ENCODE results near the gene BIRC7.

The BIRC7 gene

DNA sequence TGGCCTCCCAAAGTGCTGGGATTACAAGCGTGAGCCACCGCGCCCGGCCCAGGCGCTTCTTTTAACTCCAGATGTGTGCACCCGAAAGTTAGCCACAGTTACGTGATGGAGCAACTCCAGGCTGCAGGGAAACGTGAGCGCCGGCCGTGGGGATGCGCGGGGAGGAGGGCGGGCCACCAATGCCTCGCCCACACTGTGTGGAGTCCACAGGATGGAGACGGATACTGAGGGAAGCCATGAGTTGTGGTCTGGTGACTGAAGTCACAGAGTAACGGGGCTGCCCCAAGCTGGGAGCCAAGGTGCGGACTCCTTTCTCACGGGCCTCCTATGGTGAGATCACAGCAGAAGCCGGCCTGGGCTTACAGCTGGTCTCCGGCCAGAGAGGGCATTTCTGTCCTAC, 43.0 kb upstream of the BIRC7 start:
- Histone ChIP-seq H3K9ac (ENCODE audit: low read length) (no peak overlapping the region), H3K79me1 (ENCODE audit: low read length) (peaks cover 16% of the 10 kb centered on the region), H3K27ac (ENCODE audit: low read depth, low read length) (no peak overlapping the region), H3K36me3 (ENCODE audit: control insufficient read depth, insufficient read depth, low read length) (peaks cover 4% of the 10 kb centered on the region), H3K27me3 (ENCODE audit: insufficient read depth, low read length, poor library complexity) (no peaks in the 10 kb centered on the region), H3K4me3 (ENCODE audit: low read length) (no peak overlapping the region), H3K4ac (ENCODE audit: low read depth, low read length) (no peak overlapping the region), H3K4me2 (ENCODE audit: low read length) (no peak overlapping the region), H2BK120ac (ENCODE audit: low read depth, low read length) (no peak overlapping the region), H3K4me1 (ENCODE audit: control insufficient read depth, low read depth, low read length) (no peaks in the 10 kb centered on the region), H3K23ac (ENCODE audit: low read length) (no peak overlapping the region), H2BK5ac (ENCODE audit: low read length) (no peak overlapping the region), H3K18ac (ENCODE audit: low read length) (no peak overlapping the region), H4K8ac (ENCODE audit: low read depth, low read length) (no peak overlapping the region), H2AK5ac (ENCODE audit: low read length) (no peak overlapping the region), H2BK15ac (replicated peaks; ENCODE audit: low read depth) (no peak overlapping the region), H3K79me2 (ENCODE audit: control insufficient read depth, insufficient read depth, low read length) (peaks cover 10% of the 10 kb centered on the region), H4K5ac (ENCODE audit: low read length) (no peak overlapping the region), H3K56ac (ENCODE audit: low read length) (no peak overlapping the region)
- WGBS (ENCODE audit: extremely low coverage, insufficient coverage, low lambda C conversion rate), result no CpG with 5 or more reads among the region's 21 CpGs
- no peak for DNase-seq

DNA sequence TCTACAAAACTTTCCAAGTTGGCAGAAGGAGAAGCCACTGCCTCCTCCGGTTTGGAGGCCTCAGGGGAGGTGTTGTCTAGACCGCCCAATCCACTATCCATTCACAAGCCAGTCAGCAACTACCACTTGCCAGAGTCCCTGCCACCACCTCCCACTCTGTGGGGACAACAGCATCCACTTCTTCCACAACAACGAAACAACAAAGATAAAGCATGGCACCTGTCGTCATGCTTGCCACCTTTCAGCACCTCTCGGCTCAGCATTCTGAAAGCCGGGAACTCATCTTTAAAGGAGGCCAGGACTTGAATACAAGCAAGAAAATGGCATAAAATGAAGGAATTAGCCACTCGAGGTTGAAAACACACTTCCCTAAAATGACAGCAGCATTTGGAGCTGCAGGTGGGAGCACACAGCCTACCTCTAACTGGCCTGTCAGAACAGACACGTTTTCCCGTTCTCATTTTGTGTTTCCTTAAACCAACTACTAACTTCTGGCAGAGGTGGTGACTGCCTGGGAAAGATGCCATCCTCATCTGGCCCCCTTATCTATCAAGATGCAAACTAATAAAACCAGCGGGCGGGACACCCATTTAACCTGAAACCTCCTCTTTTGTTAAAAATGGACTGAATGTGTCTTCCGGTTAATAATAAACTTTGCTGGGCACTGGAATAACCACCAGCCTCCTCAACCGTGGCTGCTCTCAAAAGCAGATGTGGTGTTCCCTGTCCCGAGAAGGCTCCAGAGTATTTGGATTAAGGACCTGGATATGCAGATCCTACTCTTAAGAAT, 41.5 kb upstream of the BIRC7 start:
- WGBS (ENCODE audit: extremely low coverage, insufficient coverage, low lambda C conversion rate), result no CpG with 5 or more reads among the region's 14 CpGs
- Histone ChIP-seq H3K36me3 (ENCODE audit: control insufficient read depth, insufficient read depth, low read length) (peaks cover 4% of the 10 kb centered on the region), H3K79me2 (ENCODE audit: control insufficient read depth, insufficient read depth, low read length) (peaks cover 23% of the 10 kb centered on the region)

GRCh38 chr20:63194797-63195173, 40.9 kb upstream of the BIRC7 start:
- WGBS (ENCODE audit: extremely low coverage, insufficient coverage, low lambda C conversion rate), result no CpG with 5 or more reads among the region's 4 CpGs
- H3K18ac ChIP-seq (ENCODE audit: low read length), result no peak overlapping the region

More for the DNA sequence above, 41.5 kb upstream of the BIRC7 start:
- Histone ChIP-seq H2BK120ac (ENCODE audit: low read depth, low read length) (no peak overlapping the region), H3K27me3 (ENCODE audit: insufficient read depth, low read length, poor library complexity) (no peaks in the 10 kb centered on the region), H4K8ac (ENCODE audit: low read depth, low read length) (no peak overlapping the region), H3K79me1 (ENCODE audit: low read length) (peaks cover 18% of the 10 kb centered on the region), H3K9ac (ENCODE audit: low read length) (no peak overlapping the region), H3K4me2 (ENCODE audit: low read length) (no peak overlapping the region), H3K18ac (ENCODE audit: low read length) (no peak overlapping the region), H3K27ac (ENCODE audit: low read depth, low read length) (no peak overlapping the region), H2BK15ac (replicated peaks; ENCODE audit: low read depth) (no peak overlapping the region), H2AK5ac (ENCODE audit: low read length) (no peak overlapping the region), H3K56ac (ENCODE audit: low read length) (no peak overlapping the region), H3K4me3 (ENCODE audit: low read length) (no peak overlapping the region), H3K4ac (ENCODE audit: low read depth, low read length) (no peak overlapping the region), H2BK5ac (ENCODE audit: low read length) (no peak overlapping the region), H3K23ac (ENCODE audit: low read length) (no peak overlapping the region), H4K5ac (ENCODE audit: low read length) (no peak overlapping the region), H3K4me1 (ENCODE audit: control insufficient read depth, low read depth, low read length) (no peaks in the 10 kb centered on the region)
- peak; percentile 52 for DNase-seq

DNA sequence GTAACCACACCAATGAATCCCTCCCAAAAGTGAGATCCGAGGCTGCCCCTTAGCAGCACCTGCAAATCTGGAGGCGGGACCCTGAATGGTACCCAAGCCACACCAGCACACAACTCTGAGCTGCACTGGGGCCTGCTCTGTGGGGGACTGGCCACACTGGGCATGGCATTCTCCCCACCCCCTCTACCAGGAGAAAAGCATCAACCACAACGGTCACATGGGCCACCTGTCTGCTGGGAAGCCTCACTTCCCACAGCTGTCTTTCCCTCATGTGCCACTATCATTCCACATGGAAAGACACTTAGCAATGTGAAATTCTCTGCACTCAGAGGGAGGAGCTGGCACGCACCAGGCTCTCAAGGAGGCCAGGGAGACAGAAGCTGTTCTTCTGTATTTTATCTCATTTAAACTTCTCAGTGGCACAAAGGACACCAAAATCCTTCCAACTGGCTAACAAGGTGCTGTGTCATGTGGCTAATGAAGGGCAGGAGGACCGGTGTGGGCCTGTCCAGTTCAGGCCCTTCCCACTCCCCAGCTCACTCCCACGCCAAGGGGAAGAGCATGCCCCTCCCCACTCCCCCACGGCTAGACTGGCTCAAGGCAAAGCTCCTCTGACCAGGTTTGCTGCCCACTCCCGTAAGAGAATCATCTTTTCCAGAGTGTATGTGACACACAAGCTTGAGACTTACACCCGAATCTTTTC, 38.8 kb upstream of the BIRC7 start:
- Histone ChIP-seq H2BK5ac (ENCODE audit: low read length) (no peak overlapping the region), H3K27ac (ENCODE audit: low read depth, low read length) (no peak overlapping the region), H3K4ac (ENCODE audit: low read depth, low read length) (no peak overlapping the region), H3K4me1 (ENCODE audit: control insufficient read depth, low read depth, low read length) (no peaks in the 10 kb centered on the region), H3K27me3 (ENCODE audit: insufficient read depth, low read length, poor library complexity) (no peaks in the 10 kb centered on the region), H3K56ac (ENCODE audit: low read length) (no peak overlapping the region), H2BK15ac (replicated peaks; ENCODE audit: low read depth) (no peak overlapping the region), H3K36me3 (ENCODE audit: control insufficient read depth, insufficient read depth, low read length) (peaks cover 9% of the 10 kb centered on the region), H3K18ac (ENCODE audit: low read length) (no peak overlapping the region), H3K23ac (ENCODE audit: low read length) (no peak overlapping the region), H4K8ac (ENCODE audit: low read depth, low read length) (no peak overlapping the region), H3K79me1 (ENCODE audit: low read length) (peaks cover 18% of the 10 kb centered on the region), H3K4me3 (ENCODE audit: low read length) (no peak overlapping the region), H3K4me2 (ENCODE audit: low read length) (no peak overlapping the region), H3K79me2 (ENCODE audit: control insufficient read depth, insufficient read depth, low read length) (peaks cover 49% of the 10 kb centered on the region), H2BK120ac (ENCODE audit: low read depth, low read length) (no peak overlapping the region), H2AK5ac (ENCODE audit: low read length) (no peak overlapping the region), H4K5ac (ENCODE audit: low read length) (no peak overlapping the region), H3K9ac (ENCODE audit: low read length) (no peak overlapping the region)
- DNase-seq, result no peak
- no CpG with 5 or more reads among the region's 9 CpGs for WGBS (ENCODE audit: extremely low coverage, insufficient coverage, low lambda C conversion rate)

More at GRCh38 chr20:63194797-63195173, 40.9 kb upstream of the BIRC7 start:
- peaks cover 18% of the 10 kb centered on the region for H3K79me1 ChIP-seq (ENCODE audit: low read length)
- no peaks in the 10 kb centered on the region for H3K4me1 ChIP-seq (ENCODE audit: control insufficient read depth, low read depth, low read length)
- H4K8ac ChIP-seq (ENCODE audit: low read depth, low read length), result no peak overlapping the region
- H2AK5ac ChIP-seq (ENCODE audit: low read length), result no peak overlapping the region
- H3K36me3 ChIP-seq (ENCODE audit: control insufficient read depth, insufficient read depth, low read length), result peaks cover 4% of the 10 kb centered on the region
- no peak overlapping the region for H3K56ac ChIP-seq (ENCODE audit: low read length)
- no peak overlapping the region for H3K27ac ChIP-seq (ENCODE audit: low read depth, low read length)
- DNase-seq, result no peak
- H3K23ac ChIP-seq (ENCODE audit: low read length), result no peak overlapping the region
- no peak overlapping the region for H4K5ac ChIP-seq (ENCODE audit: low read length)
- H3K9ac ChIP-seq (ENCODE audit: low read length), result no peak overlapping the region
- no peak overlapping the region for H3K4me3 ChIP-seq (ENCODE audit: low read length)
- H3K4ac ChIP-seq (ENCODE audit: low read depth, low read length), result no peak overlapping the region
- H2BK15ac ChIP-seq (replicated peaks; ENCODE audit: low read depth), result no peak overlapping the region
- no peaks in the 10 kb centered on the region for H3K27me3 ChIP-seq (ENCODE audit: insufficient read depth, low read length, poor library complexity)
- H2BK120ac ChIP-seq (ENCODE audit: low read depth, low read length), result no peak overlapping the region
- no peak overlapping the region for H3K4me2 ChIP-seq (ENCODE audit: low read length)
- no peak overlapping the region for H2BK5ac ChIP-seq (ENCODE audit: low read length)
- peaks cover 28% of the 10 kb centered on the region for H3K79me2 ChIP-seq (ENCODE audit: control insufficient read depth, insufficient read depth, low read length)

GRCh38 chr20:63198606-63199005, 37.1 kb upstream of the BIRC7 start:
- peaks cover 21% of the 10 kb centered on the region for H3K36me3 ChIP-seq (ENCODE audit: control insufficient read depth, insufficient read depth, low read length)

More at GRCh38 chr20:63198606-63199005, 37.1 kb upstream of the BIRC7 start:
- H2BK5ac ChIP-seq (ENCODE audit: low read length), result no peak overlapping the region
- no peaks in the 10 kb centered on the region for H3K27me3 ChIP-seq (ENCODE audit: insufficient read depth, low read length, poor library complexity)
- H3K27ac ChIP-seq (ENCODE audit: low read depth, low read length), result no peak overlapping the region
- H3K4me3 ChIP-seq (ENCODE audit: low read length), result no peak overlapping the region
- DNase-seq, result no peak
- H4K8ac ChIP-seq (ENCODE audit: low read depth, low read length), result no peak overlapping the region
- H3K79me1 ChIP-seq (ENCODE audit: low read length), result peaks cover 18% of the 10 kb centered on the region
- H3K4me2 ChIP-seq (ENCODE audit: low read length), result no peak overlapping the region
- no CpG with 5 or more reads among the region's 7 CpGs for WGBS (ENCODE audit: extremely low coverage, insufficient coverage, low lambda C conversion rate)
- H3K79me2 ChIP-seq (ENCODE audit: control insufficient read depth, insufficient read depth, low read length), result peaks cover 65% of the 10 kb centered on the region
- no peak overlapping the region for H3K9ac ChIP-seq (ENCODE audit: low read length)
- H2AK5ac ChIP-seq (ENCODE audit: low read length), result no peak overlapping the region
- H4K5ac ChIP-seq (ENCODE audit: low read length), result no peak overlapping the region
- H3K18ac ChIP-seq (ENCODE audit: low read length), result no peak overlapping the region
- no peak overlapping the region for H3K23ac ChIP-seq (ENCODE audit: low read length)
- H3K56ac ChIP-seq (ENCODE audit: low read length), result no peak overlapping the region
- no peaks in the 10 kb centered on the region for H3K4me1 ChIP-seq (ENCODE audit: control insufficient read depth, low read depth, low read length)
- H3K4ac ChIP-seq (ENCODE audit: low read depth, low read length), result no peak overlapping the region
- H2BK120ac ChIP-seq (ENCODE audit: low read depth, low read length), result no peak overlapping the region
- H2BK15ac ChIP-seq (replicated peaks; ENCODE audit: low read depth), result no peak overlapping the region
